T-helper 2 cell treated with Interferon-gamma antibody and Interleukin-4, amounts not matched to agents 100 ng/mL and 5 ng/mL, for 36 hours (primary cell): ENCODE measurements around the gene CHRM1. TPM values are rescaled to one million over a fixed set of nuclear protein-coding genes. Genes with fewer than 3 reads are reported as not detected.

Experiments
- intact Hi-C: fragments of 100-400 bp; cut with micrococcal nuclease; formaldehyde crosslinking; loops from one replicate; pipeline ENCODE4 v1.15.1; 2023
- total RNA-seq: library from RNA; stranded (reverse); gene quantifications from 2 replicates; pipeline ENCODE4 v1.2.3, GENCODE V29; 2022

CHRM1 gene
- total RNA-seq, 1 donor from 2014 or later: not detected

DNA sequence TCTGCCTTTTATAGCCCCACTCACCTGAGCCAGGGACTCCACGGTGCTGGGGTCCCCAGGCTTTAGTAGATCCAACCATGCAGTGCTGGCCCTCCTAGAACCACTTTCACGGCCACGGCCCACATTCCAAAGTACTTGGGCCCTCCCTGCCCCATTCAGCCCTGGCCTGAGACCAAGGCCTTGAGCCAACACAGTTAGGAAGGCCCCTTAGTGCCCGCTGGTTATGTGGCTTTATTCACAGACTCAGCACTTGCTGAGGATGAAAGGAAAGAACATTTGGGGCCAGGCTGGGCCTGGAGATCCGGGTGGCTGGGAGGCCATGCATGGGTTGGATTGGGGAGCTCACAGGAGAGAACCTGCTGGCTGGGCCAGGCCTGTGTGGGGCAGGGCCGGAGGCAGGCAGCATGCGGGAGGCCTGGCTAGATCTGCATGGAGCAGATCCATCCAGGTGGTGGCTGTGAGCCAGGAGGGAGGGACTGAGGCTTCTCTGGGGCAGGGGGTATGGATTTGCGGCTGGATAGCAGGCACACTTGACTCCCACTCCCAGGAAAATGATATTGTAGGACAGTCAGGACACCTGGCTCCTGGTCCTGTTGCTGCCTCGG lies 12.6 kb downstream of the CHRM1 start:
- intact Hi-C loops: no loop called here

DNA sequence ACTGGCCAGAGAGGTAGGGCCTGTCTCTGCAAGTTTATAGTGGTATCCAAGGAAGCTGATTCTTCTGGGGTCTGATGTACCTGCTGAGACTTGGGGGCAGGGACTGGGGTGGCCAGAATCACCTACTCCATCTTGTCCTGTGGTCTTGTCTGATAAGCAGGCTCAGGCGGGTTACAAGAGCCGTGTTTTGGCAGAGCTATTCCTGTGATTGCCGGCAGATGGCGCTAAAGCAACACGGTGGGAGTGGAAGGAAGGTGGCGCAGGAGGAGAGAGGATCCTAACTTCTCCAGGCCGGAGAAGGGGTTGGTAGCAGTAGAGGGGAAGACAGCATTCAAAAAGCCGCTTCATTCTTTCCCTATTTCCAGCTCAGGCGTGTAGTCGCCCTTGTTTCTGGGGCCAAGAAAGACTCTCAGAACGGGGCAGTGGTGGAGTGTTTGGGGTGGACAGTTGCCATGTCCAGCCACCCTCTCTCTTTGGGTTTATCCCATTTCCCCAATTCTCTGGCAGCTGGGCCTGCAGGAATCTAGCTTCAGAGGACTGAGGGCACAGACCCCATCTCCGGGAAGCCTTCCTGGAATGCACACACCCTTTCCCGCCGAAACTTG lies 15.1 kb downstream of the CHRM1 start:
- intact Hi-C loops: loop anchor here (1.0 kb wide), 1 partner anchor 118 kb away; no protein-coding TSS in a partner anchor

GRCh38 chr11:62905296-62905695 lies 15.9 kb downstream of the CHRM1 start:
- intact Hi-C loops: no loop called here

GRCh38 chr11:62902932-62903331 lies 18.2 kb downstream of the CHRM1 start:
- intact Hi-C loops: no loop called here

- intact Hi-C loops: no loop called here
Measured at GRCh38 chr11:62898027-62898426, 23.1 kb downstream of the CHRM1 start.

DNA sequence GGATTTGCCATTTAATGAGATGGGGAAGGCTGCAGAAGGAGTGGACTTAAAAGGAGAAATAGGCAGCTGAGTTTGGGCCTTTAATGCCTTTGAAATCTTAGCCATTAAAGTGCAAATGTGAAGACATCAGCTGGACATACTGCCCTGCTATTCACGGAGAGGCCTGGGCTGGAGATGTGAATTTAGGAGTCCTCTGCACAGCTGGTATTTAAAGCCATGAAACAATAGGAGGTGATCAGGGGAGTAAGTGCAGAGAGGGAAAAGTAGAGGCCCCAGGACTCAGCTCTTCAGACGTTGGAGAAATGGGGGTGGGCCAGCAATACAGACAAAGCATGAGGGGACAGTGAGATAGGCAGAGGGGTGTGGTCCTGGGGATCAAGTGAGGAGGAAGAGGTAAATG lies 23.9 kb downstream of the CHRM1 start:
- intact Hi-C loops: no loop called here

DNA sequence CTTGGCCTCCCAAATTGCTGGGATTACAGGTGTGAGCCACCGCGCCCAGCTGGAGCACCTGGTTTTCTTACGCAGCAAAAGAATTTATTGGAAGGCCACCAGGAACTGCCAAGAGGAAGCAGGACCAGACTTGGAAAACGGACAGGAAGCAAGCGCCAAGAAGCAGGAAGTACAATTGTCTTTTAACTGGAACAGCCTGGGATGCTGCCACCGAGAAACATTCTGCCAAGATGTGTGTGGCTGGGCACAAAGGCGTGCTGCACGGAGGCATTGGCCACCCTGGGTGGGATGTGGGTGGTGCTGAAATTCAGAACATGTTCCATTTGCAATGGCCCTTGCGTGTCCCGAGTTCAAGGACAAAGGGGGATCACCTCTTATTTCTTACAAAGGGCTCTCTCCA lies 25.1 kb downstream of the CHRM1 start:
- intact Hi-C loops: no loop called here

DNA sequence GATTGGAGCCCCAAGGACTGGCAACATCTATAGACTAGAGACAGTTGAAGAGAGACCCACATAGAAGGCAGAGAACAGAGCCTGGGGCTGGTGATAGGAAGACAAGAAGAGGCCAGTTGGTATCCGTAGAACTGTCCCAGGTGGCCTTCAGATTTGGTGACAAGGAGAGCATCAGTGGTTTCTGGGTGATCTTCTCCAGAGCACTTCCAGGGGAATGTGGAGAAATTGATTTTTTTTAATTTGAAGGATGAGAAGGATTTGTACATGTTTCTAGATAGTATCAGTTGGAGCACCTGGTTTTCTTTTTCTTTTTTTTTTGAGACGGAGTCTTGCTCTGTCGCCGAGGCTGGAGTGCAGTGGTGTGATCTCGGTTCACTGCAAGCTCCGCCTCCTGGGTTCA lies 25.7 kb downstream of the CHRM1 start:
- intact Hi-C loops: no loop called here

GRCh38 chr11:62892077-62892922 lies 28.9 kb downstream of the CHRM1 start:
- intact Hi-C loops: no loop called here

GRCh38 chr11:62889484-62890437 lies 31.4 kb downstream of the CHRM1 start:
- intact Hi-C loops: no loop called here

DNA sequence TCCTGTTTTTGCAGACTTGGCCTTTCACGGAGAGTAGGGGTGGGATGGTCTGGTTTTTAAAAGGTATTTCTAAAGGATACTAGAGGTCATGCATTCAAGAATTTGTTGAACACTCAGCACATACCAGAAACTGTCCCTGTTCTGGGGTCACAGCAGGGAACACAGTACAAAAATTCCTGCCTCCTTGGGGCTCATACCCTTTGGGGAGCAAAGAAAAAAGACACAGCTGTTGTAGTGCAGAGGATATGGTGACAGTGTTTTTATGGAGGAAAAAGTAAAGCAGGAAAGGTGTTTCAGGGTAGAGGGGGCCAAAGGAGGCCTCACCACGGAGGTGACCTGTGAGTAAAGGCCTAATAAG lies 32.1 kb downstream of the CHRM1 start:
- intact Hi-C loops: no loop called here

GRCh38 chr11:62888406-62888805 lies 32.8 kb downstream of the CHRM1 start:
- intact Hi-C loops: no loop called here

GRCh38 chr11:62885137-62885750 lies 35.9 kb downstream of the CHRM1 start:
- intact Hi-C loops: no loop called here

DNA sequence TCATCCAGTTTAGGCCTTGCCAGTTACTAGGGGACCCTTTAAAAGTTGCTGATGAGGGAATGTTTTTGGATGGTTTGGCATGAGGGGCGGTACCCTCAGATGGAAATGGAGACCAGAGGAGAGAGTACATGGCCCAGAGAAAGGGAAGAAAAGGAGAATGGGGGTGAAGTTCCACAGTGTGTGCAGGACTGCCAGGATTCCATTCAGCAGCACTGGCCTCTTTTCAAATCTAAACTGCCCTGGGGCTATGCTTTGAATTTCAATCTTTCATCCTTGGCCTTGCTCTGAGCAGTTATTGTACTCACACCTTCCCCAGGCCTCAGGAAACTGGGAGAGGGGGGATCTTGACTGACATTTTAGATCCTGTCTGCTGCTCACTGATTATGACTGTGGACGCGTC lies 37.5 kb downstream of the CHRM1 start:
- intact Hi-C loops: loop anchor here (5.0 kb wide), 1 partner anchor 799 kb away; the partner anchor contains the start of gene RTN3

GRCh38 chr11:62882788-62883501 lies 38.2 kb downstream of the CHRM1 start:
- intact Hi-C loops: loop anchor here (5.0 kb wide), 1 partner anchor 799 kb away; the partner anchor contains the start of gene RTN3

DNA sequence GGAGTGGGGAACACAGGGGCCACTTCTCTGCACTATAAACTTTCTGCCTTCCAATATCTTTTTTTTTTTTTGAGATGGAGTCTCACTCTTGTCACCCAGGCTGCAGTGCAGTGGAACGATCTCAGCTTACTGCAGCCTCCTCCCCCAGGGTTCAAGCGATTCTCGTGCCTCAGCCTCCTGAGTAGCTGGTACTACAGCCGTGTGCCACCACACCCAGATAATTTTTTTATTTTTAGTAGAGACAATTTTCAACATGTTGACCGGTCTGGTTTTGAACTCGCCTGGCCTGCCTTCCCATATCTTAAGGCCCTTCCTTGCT lies 38.8 kb downstream of the CHRM1 start:
- intact Hi-C loops: loop anchor here (5.0 kb wide), 1 partner anchor 800 kb away; the partner anchor contains the start of gene RTN3

DNA sequence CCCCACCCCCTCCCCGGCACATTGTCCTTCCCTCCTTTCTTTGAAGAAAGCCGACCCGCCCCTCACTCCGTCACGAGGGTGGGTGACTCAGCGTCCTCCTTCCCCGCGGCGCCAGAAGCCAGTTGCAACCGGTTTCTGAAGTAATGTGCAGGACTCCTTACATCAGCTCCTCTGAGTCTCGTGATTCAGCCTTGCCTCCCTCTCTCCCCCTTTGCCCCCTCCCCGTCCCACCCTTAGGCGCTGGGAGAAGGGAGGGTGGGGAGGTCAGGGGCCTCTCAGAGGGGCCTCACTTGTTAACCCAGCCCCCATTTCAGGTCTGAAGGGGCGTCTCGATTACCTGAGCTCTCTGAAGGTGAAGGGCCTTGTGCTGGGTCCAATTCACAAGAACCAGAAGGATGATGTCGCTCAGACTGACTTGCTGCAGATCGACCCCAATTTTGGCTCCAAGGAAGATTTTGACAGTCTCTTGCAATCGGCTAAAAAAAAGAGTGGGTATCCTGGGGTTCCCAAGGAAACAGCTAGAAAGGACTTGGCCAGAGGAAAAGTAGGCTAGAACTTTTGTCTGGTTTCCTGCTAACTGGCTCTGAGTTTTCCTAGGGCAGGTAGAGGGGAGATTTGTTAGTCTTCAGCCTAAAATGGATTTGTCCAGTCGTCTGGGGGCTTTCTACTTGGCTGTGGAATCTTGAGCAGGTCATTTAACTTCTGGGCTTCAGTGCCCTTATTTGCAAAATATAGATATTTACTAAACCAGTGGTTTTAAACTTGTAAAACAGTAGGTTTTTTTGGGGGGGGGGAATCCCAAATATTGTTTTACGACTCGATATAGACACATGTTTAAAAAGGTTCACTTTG lies 39.4 kb downstream of the CHRM1 start:
- intact Hi-C loops: loop anchor here (1.0 to 5.0 kb wide), 9 partner anchors 51 to 800 kb away; partner anchors contain the start of genes HNRNPUL2, POLR2G, RTN3 and TUT1

- intact Hi-C loops: loop anchor here (1.0 to 5.0 kb wide), 13 partner anchors 19 to 801 kb away; partner anchors contain the start of genes HNRNPUL2, NXF1, POLR2G and RTN3
Measured at GRCh38 chr11:62880803-62881578, 40.2 kb downstream of the CHRM1 start, which contains the start of gene SLC3A2. SLC3A2 (plus strand) TSS chr11:62880896; CDS start chr11:62881024, 128 bp downstream.
